K562 (cell line): ENCODE measurements around the gene UNC45A. TPM values are rescaled to one million over a fixed set of nuclear protein-coding genes. Genes with fewer than 3 reads are reported as not detected.

ENCODE experiments used
- ATAC-seq: fragments of 200-7000 bp; cut with Tn5 transposase; 3 replicates; pipeline ENCODE4 v1.9.1; 2020; ENCODE audit warnings: moderate library complexity
- BruUV-seq: library from RNA; stranded (reverse); fragments of 400-500 nt; replicated peaks from 2 replicates; lab custom pipeline; 2021; lab: Mats Ljungman, UMichigan
- CTCF ChIA-PET: fragments of 300-600 bp; formaldehyde crosslinking; extraction: SDS; loops from one replicate; lab custom pipeline; 2021; ENCODE audit warnings: low intra/inter-chr PET ratio; lab: Yijun Ruan, JAX
- POLR2A ChIA-PET: fragments of 300-600, 350-650 bp; sonication (Branson Sonifier 250); formaldehyde crosslinking; extraction: SDS; loops from one replicate; lab custom pipeline; 2021; ENCODE audit warnings: antibody characterized with exemption, inconsistent platforms; lab: Yijun Ruan, JAX
- DNase-seq, 4 experiments: peaks; one replicate each; pipeline versions ENCODE4 v3.0.0 to v3.0.0-alpha.2; 2011 to 2018; ENCODE audit warnings: low spot score in 3 of 4, mixed read lengths in 3 of 4; ENCODE audit errors: extremely low read depth in 1 of 4
- FAIRE-seq: peaks from 2 replicates; lab custom pipeline; 2011; peaks lifted over from hg19 to GRCh38; lab: Jason Lieb, UNC
- H2AFZ ChIP-seq: 2 replicates; pipeline ENCODE4 v1.6.0; 2011; ENCODE audit warnings: low read depth, low read length, control low read depth, inconsistent platforms
- H3K27ac ChIP-seq: fragments of 200-600 bp; 3 replicates; pipeline ENCODE4 v1.8.0; 2011; ENCODE audit warnings: low read depth, mild to moderate bottlenecking, control low read depth, inconsistent platforms, low read length, moderate library complexity, mixed read lengths; ENCODE audit errors: extremely low read depth
- H3K27me3 ChIP-seq, 2 experiments: fragments of 300-600 bp in 1 of 2; 2 replicates in 1 of 2; 3 replicates in 1 of 2; pipeline versions ENCODE4 v1.6.0 to v1.8.0; 2011; ENCODE audit warnings: inconsistent platforms in 2 of 2, low read length in 2 of 2, mild to moderate bottlenecking in 1 of 2, mixed read lengths in 1 of 2, moderate library complexity in 1 of 2; ENCODE audit not compliant: control insufficient read depth in 2 of 2, insufficient read depth in 2 of 2
- H3K36me3 ChIP-seq: fragments of 300-600 bp; 3 replicates; pipeline ENCODE4 v1.8.0; 2011; ENCODE audit warnings: mild to moderate bottlenecking, low read length, inconsistent platforms; ENCODE audit not compliant: control insufficient read depth, insufficient read depth
- H3K4me1 ChIP-seq, 2 experiments: fragments of 200-600 bp in 1 of 2; replicated peaks in 1 of 2; 2 replicates in 1 of 2; 3 replicates in 1 of 2; pipeline versions ENCODE4 v1.5.1 to v1.8.0; 2011; ENCODE audit warnings: inconsistent platforms in 2 of 2, low read length in 2 of 2, mild to moderate bottlenecking in 1 of 2, mixed read lengths in 1 of 2, moderate library complexity in 1 of 2; ENCODE audit not compliant: control insufficient read depth in 2 of 2, insufficient read depth in 2 of 2
- H3K4me2 ChIP-seq: 2 replicates; pipeline ENCODE4 v1.6.1; 2011; ENCODE audit warnings: low read length, control low read depth, inconsistent platforms, mixed read lengths; ENCODE audit not compliant: insufficient read depth
- H3K4me3 ChIP-seq: fragments of 200-600 bp; sonication (generic), shearing (Covaris generic); 2 replicates; pipeline ENCODE4 v1.5.1; 2016; ENCODE audit warnings: control low read depth, inconsistent platforms
- H3K79me2 ChIP-seq: fragments of 200-600 bp; 3 replicates; pipeline ENCODE4 v1.8.0; 2011; ENCODE audit warnings: low read length, inconsistent platforms; ENCODE audit not compliant: control insufficient read depth, insufficient read depth
- H3K9ac ChIP-seq, 2 experiments: 2 replicates each; pipeline versions ENCODE4 v1.6.0 to v1.6.1; 2011; ENCODE audit warnings: low read depth in 2 of 2, low read length in 2 of 2, control low read depth in 1 of 2, inconsistent platforms in 1 of 2, mild to moderate bottlenecking in 1 of 2, mixed read lengths in 1 of 2; ENCODE audit not compliant: insufficient read depth in 1 of 2
- H3K9me1 ChIP-seq: one replicate; pipeline ENCODE4 v1.6.0; 2011; ENCODE audit warnings: inconsistent platforms, mild to moderate bottlenecking, low read length, moderate library complexity; ENCODE audit not compliant: control insufficient read depth, insufficient read depth
- H3K9me3 ChIP-seq: replicated peaks from 2 replicates; pipeline ENCODE4 v1.5.1; 2011; ENCODE audit warnings: low read depth, low read length, inconsistent platforms; ENCODE audit not compliant: control insufficient read depth, insufficient read depth
- H4K20me1 ChIP-seq: replicated peaks from 2 replicates; pipeline ENCODE4 v1.6.1; 2011; ENCODE audit warnings: low read length, inconsistent platforms, mixed read lengths; ENCODE audit not compliant: control insufficient read depth, insufficient read depth
- BRD4 ChIP-seq: fragments of 200-600 bp; sonication (generic); IDR thresholded peaks from 2 replicates; pipeline ENCODE4 v1.6.1; 2017; ENCODE audit warnings: inconsistent platforms
- EP300 ChIP-seq: IDR thresholded peaks from 2 replicates; pipeline ENCODE4 v1.6.1; 2012; ENCODE audit warnings: low read length, improper control_type of control experiment
- HMG20A ChIP-seq: fragments of 450-650 bp; formaldehyde crosslinking; conservative IDR thresholded peaks from 2 replicates; pipeline ENCODE4 v1.4.0; 2020; ENCODE audit warnings: mild to moderate bottlenecking, mixed read lengths
- HNRNPLL ChIP-seq: fragments of 200-400 bp; formaldehyde crosslinking; IDR thresholded peaks from 2 replicates; pipeline ENCODE4 v1.6.1; 2017; ENCODE audit warnings: low read length, low read depth, mild to moderate bottlenecking; ENCODE audit not compliant: poor library complexity, severe bottlenecking
- KAT7 ChIP-seq: sonication (generic); formaldehyde crosslinking; IDR thresholded peaks from 2 replicates; pipeline ENCODE4 v1.8.0; 2022; ENCODE audit warnings: missing genetic modification reagents, mild to moderate bottlenecking, borderline replicate concordance
- LEF1 ChIP-seq: fragments of 450-650 bp; IDR thresholded peaks from 2 replicates; pipeline ENCODE4 v1.6.1; 2016; ENCODE audit warnings: mild to moderate bottlenecking
- MCM5 ChIP-seq: fragments of 450-650 bp; IDR thresholded peaks from 2 replicates; pipeline ENCODE4 v1.6.1; 2016; ENCODE audit warnings: low read depth
- MTA1 ChIP-seq: fragments of 450-650 bp; IDR thresholded peaks from 2 replicates; pipeline ENCODE4 v1.6.1; 2017; ENCODE audit warnings: borderline replicate concordance
- ZC3H4 ChIP-seq: sonication (generic); formaldehyde crosslinking; IDR thresholded peaks from 2 replicates; pipeline ENCODE4 v1.9.0; 2021; ENCODE audit warnings: missing genetic modification reagents, borderline replicate concordance
- ZFP1 ChIP-seq: fragments of 450-650 bp; formaldehyde crosslinking; IDR thresholded peaks from 2 replicates; pipeline ENCODE4 v1.4.0; 2020; ENCODE audit warnings: mild to moderate bottlenecking, mixed read lengths
- ZNF197 ChIP-seq: fragments of 200-800 bp; sonication (Bioruptor generic); IDR thresholded peaks from 2 replicates; pipeline ENCODE4 v1.6.1; 2016; ENCODE audit warnings: low read depth, missing genetic modification characterization, missing compliant biosample characterization
- ZNF224 ChIP-seq: sonication (generic); formaldehyde crosslinking; IDR thresholded peaks from 2 replicates; pipeline ENCODE4 v1.8.0; 2022; ENCODE audit warnings: mild to moderate bottlenecking, missing genetic modification reagents
- ZNF282 ChIP-seq: sonication (generic); formaldehyde crosslinking; IDR thresholded peaks from 2 replicates; pipeline ENCODE4 v1.8.1; 2023; ENCODE audit warnings: missing genetic modification reagents
- ZNF76 ChIP-seq: fragments of 250-450 bp; sonication (Bioruptor Pico); IDR thresholded peaks from 2 replicates; pipeline ENCODE4 v1.4.0; 2020; ENCODE audit warnings: mild to moderate bottlenecking, moderate library complexity, borderline replicate concordance
- WGBS: fragments of 100-300 bp; shearing (Covaris generic); methylation state at CpG from one replicate; pipeline ENCODE4 v1.1.6; 2016; ENCODE audit warnings: low coverage, mixed read lengths; ENCODE audit not compliant: insufficient coverage; ENCODE audit errors: missing lambda C conversion rate; 5-methylcytosine and 5-hydroxymethylcytosine counted together
- in situ Hi-C: fragments of 300-500 bp; cut with MboI; formaldehyde crosslinking; loops from 4 replicates; pipeline ENCODE4 v1.15.0; 2018; ENCODE audit warnings: inconsistent platforms, mixed read lengths
- intact Hi-C: fragments of 100-400 bp; cut with micrococcal nuclease; formaldehyde crosslinking; loops from 2 replicates; pipeline ENCODE4 v1.14.2; 2022
- polyA plus RNA-seq, 8 experiments: library from polyadenylated mRNA; depleted of rRNA in 4 of 8; stranded (reverse) in 5 of 8; unstranded in 3 of 8; fragments of >200 nt; fragmentation: Nextera tagmentation in 2 of 8; fragmentation: Illumina TruSeq in 1 of 8; extraction: Ambion mirVana in 2 of 8; extraction: Trizol in 1 of 8; gene quantifications; 2 replicates each; pipeline versions ENCODE4 v1.2.1 to v1.2.3, GENCODE V29; 2011 to 2014; ENCODE audit warnings: inconsistent platforms in 1 of 8, missing spikeins in 1 of 8
- total RNA-seq, 7 experiments: library from RNA; depleted of rRNA in 6 of 7; stranded (reverse); fragments of >200 nt in 6 of 7; fragmentation: Illumina TruSeq in 2 of 7; extraction: Trizol in 2 of 7; gene quantifications; 2 replicates each; pipeline versions ENCODE4 v1.2.1 to v1.2.3, GENCODE V29; 2011 to 2021; ENCODE audit warnings: low replicate concordance in 1 of 7
- TF ChIP-seq, protein P1 (sequence below): fragments of 450-650 bp; IDR thresholded peaks from 2 replicates; pipeline ENCODE4 v1.6.1; 2016; ENCODE audit warnings: low read depth, mild to moderate bottlenecking, moderate library complexity
- TF ChIP-seq, protein P2 (sequence below): sonication (generic); formaldehyde crosslinking; IDR thresholded peaks from 2 replicates; pipeline ENCODE4 v1.8.1; 2023; ENCODE audit warnings: mild to moderate bottlenecking, missing genetic modification reagents

The UNC45A gene
- total and polyA plus RNA-seq, 9 of the 15 experiments (the other 6 are each of a cell fraction or from before 2014, with no cell fraction given): 22.4 to 79.3 (median 43.7) TPM

DNA sequence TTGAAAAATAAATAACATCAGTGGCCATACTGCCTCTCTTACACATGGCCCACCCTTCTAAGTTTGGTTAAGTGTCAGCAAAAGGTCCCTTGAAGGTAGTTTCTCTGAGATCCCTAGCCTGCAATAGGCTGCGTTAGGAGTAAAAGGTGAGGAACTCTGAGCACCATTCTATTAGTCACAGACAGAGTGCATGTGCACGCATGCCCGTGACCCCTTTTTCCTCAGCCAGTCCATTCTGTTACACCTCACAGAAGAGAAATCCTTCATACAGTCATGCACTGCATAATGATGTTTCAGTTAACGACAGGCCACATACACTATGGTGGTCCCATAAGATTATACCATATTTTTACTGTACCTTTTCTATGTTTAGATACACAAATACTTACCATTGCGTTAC, 32.1 kb downstream of the UNC45A start:
- H2AFZ ChIP-seq: no peak overlapping the region
- H3K9ac ChIP-seq: no peak overlapping the region
- no peak for TF ChIP-seq ZNF76 (CRISPR knock-in tag)
- no peak for TF ChIP-seq HMG20A (CRISPR knock-in tag)
- TF ChIP-seq BRD4: no peak
- TF ChIP-seq LEF1: no peak
- TF ChIP-seq, protein P1, sequence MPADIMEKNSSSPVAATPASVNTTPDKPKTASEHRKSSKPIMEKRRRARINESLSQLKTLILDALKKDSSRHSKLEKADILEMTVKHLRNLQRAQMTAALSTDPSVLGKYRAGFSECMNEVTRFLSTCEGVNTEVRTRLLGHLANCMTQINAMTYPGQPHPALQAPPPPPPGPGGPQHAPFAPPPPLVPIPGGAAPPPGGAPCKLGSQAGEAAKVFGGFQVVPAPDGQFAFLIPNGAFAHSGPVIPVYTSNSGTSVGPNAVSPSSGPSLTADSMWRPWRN: no peak
- no peak for TF ChIP-seq ZFP1
- TF ChIP-seq MTA1: no peak
- TF ChIP-seq HNRNPLL: no peak
- TF ChIP-seq MCM5: no peak
- no peak for TF ChIP-seq ZC3H4 (CRISPR knock-in tag)
- no peak for TF ChIP-seq ZNF282 (CRISPR knock-in tag)
- TF ChIP-seq ZNF224 (CRISPR knock-in tag): no peak
- TF ChIP-seq ZNF197 (CRISPR knock-in tag): no peak
- no peak for TF ChIP-seq EP300
- TF ChIP-seq, protein P2, sequence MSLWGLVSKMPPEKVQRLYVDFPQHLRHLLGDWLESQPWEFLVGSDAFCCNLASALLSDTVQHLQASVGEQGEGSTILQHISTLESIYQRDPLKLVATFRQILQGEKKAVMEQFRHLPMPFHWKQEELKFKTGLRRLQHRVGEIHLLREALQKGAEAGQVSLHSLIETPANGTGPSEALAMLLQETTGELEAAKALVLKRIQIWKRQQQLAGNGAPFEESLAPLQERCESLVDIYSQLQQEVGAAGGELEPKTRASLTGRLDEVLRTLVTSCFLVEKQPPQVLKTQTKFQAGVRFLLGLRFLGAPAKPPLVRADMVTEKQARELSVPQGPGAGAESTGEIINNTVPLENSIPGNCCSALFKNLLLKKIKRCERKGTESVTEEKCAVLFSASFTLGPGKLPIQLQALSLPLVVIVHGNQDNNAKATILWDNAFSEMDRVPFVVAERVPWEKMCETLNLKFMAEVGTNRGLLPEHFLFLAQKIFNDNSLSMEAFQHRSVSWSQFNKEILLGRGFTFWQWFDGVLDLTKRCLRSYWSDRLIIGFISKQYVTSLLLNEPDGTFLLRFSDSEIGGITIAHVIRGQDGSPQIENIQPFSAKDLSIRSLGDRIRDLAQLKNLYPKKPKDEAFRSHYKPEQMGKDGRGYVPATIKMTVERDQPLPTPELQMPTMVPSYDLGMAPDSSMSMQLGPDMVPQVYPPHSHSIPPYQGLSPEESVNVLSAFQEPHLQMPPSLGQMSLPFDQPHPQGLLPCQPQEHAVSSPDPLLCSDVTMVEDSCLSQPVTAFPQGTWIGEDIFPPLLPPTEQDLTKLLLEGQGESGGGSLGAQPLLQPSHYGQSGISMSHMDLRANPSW (CRISPR knock-in tag): no peak
- TF ChIP-seq KAT7: no peak
- CTCF ChIA-PET: no interaction called here
- POLR2A ChIA-PET: interaction anchor here (1.0 to 6.7 kb wide), 6 partner anchors 9 to 32 kb away, joined by 3 to 65 read pairs (median 5); partner anchors contain the start of genes RCCD1 and UNC45A
- no peak for ATAC-seq
- no TSS peak for BruUV-seq
- peaks cover 7% of the 10 kb centered on the region; the same call in 1 of the 2 replicates for H4K20me1 ChIP-seq
- in situ Hi-C loops: no loop called here
- peaks cover 91% of the 10 kb centered on the region for H3K36me3 ChIP-seq
- WGBS: 91% methylated on average over 5 of the region's 5 CpGs
- H3K9me3 ChIP-seq: no peaks in the 10 kb centered on the region; the same call in 1 of the 2 replicates
- H3K79me2 ChIP-seq: peaks cover 10% of the 10 kb centered on the region; the same call in 2 of the 3 replicates
- DNase-seq: no peak
- FAIRE-seq: no peak
- peaks cover 2% of the 10 kb centered on the region for H3K9me1 ChIP-seq
- H3K4me2 ChIP-seq: no peak overlapping the region
- no peak overlapping the region for H3K4me3 ChIP-seq
- no peaks in the 10 kb centered on the region; a peak in 1 of 5 replicates for H3K4me1 ChIP-seq
- no peaks in the 10 kb centered on the region for H3K27me3 ChIP-seq
- H3K27ac ChIP-seq: no peak overlapping the region
- intact Hi-C loops: no loop called here
